Measurements from ENCODE around the gene COG5.
"Not testable (repeated sequence)": the region's sequence is repeated elsewhere in the genome, so short reads cannot be mapped to it uniquely, and the experiment has no call there.

DNA sequence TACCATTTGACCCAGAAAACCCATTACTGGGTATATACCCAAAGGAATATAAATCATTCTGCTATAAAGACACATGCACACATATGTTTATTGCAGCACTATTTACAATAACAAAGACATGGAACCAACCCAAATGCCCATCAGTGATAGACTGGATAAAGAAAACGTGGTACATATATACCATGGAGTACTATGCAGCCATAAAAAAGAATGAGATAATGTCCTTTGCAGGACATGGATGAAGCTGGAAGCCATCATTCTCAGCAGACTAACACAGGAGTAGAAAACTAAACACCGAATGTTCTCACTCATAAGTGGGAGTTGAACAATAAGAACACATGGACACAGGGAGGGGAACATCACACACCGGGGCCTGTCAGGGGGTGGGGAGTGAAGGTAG lies 408.0 kb downstream of the COG5 start:
- TF ChIP-seq EGR1 (IDR thresholded peaks at IDR 0.05; ENCODE audit: borderline replicate concordance, low read depth, low read length); EZH2 (IDR thresholded peaks at IDR 0.05; ENCODE audit: low read depth, low read length, severe bottlenecking); RNF2 (IDR thresholded peaks at IDR 0.05; ENCODE audit: borderline replicate concordance, low read depth, low read length, missing control alignments, poor library complexity, severe bottlenecking); ATF3 (IDR thresholded peaks at IDR 0.05; ENCODE audit: insufficient read depth, low read depth, low read length): not testable (repeated sequence)
- TF ChIP-seq, protein P1, sequence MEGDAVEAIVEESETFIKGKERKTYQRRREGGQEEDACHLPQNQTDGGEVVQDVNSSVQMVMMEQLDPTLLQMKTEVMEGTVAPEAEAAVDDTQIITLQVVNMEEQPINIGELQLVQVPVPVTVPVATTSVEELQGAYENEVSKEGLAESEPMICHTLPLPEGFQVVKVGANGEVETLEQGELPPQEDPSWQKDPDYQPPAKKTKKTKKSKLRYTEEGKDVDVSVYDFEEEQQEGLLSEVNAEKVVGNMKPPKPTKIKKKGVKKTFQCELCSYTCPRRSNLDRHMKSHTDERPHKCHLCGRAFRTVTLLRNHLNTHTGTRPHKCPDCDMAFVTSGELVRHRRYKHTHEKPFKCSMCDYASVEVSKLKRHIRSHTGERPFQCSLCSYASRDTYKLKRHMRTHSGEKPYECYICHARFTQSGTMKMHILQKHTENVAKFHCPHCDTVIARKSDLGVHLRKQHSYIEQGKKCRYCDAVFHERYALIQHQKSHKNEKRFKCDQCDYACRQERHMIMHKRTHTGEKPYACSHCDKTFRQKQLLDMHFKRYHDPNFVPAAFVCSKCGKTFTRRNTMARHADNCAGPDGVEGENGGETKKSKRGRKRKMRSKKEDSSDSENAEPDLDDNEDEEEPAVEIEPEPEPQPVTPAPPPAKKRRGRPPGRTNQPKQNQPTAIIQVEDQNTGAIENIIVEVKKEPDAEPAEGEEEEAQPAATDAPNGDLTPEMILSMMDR (IDR thresholded peaks at IDR 0.05; ENCODE audit: control extremely low read depth in 1 of 3, insufficient read depth in 1 of 3, low read depth in 1 of 3, low read length in 3 of 3), result not testable (repeated sequence)
